Measurements from ENCODE around the gene FAM168A. TPM values are rescaled to one million over a fixed set of nuclear protein-coding genes. Genes with fewer than 3 reads are reported as not detected.

The FAM168A gene
- total RNA-seq, 4 donors from 2014 or later: 17.9 to 33.2 (median 24.7) TPM

DNA sequence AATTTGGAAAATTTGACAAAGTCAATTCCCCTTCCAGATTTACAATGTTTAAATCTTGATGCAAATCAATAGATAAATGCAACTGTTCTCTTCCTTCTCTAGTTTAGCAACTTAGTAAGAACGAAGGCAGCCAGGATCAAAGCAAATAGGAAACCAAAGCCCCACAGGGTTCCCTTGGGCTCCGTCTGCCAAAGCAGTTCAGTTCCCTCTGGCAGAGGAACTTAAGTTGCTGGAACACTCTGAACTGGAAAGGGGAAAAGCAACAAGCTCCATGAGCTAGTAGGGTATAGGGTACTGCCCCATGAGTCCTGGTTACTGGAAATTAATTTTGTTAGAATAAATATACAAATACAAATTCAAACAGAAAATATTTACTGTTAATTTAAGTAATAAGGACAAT is 130.4 kb downstream of the FAM168A start:
- TF ChIP-seq, protein P1, sequence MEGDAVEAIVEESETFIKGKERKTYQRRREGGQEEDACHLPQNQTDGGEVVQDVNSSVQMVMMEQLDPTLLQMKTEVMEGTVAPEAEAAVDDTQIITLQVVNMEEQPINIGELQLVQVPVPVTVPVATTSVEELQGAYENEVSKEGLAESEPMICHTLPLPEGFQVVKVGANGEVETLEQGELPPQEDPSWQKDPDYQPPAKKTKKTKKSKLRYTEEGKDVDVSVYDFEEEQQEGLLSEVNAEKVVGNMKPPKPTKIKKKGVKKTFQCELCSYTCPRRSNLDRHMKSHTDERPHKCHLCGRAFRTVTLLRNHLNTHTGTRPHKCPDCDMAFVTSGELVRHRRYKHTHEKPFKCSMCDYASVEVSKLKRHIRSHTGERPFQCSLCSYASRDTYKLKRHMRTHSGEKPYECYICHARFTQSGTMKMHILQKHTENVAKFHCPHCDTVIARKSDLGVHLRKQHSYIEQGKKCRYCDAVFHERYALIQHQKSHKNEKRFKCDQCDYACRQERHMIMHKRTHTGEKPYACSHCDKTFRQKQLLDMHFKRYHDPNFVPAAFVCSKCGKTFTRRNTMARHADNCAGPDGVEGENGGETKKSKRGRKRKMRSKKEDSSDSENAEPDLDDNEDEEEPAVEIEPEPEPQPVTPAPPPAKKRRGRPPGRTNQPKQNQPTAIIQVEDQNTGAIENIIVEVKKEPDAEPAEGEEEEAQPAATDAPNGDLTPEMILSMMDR (IDR thresholded peaks at IDR 0.05; ENCODE audit: low read depth): no peak

DNA sequence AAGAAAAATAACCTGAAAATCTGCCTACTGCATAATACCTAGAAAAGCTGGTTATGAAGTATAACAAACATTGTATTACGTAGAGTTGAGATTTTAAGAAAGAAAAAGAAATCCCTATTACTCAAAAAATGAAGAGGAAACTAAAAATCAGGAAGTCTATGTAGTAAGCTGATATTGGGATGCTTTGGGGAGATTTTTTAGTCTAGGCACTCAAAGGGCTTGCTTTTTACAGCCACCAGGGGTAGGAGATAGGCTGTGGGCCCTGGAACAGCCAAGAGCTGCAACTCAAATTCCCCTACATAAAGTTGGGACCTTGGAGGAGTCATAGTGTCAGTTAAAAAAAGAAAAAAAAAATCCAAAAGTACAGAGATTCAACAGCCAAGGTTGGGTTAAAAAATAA is 131.3 kb downstream of the FAM168A start:
- TF ChIP-seq, protein P1 (IDR thresholded peaks at IDR 0.05; ENCODE audit: low read depth): no peak

- TF ChIP-seq, protein P1 (IDR thresholded peaks at IDR 0.05; ENCODE audit: low read depth): no peak
Measured at GRCh38 chr11:73465871-73466270, 132.0 kb downstream of the FAM168A start.

GRCh38 chr11:73465023-73465675 is 132.8 kb downstream of the FAM168A start:
- TF ChIP-seq, protein P1 (IDR thresholded peaks at IDR 0.05; ENCODE audit: low read depth): no peak

DNA sequence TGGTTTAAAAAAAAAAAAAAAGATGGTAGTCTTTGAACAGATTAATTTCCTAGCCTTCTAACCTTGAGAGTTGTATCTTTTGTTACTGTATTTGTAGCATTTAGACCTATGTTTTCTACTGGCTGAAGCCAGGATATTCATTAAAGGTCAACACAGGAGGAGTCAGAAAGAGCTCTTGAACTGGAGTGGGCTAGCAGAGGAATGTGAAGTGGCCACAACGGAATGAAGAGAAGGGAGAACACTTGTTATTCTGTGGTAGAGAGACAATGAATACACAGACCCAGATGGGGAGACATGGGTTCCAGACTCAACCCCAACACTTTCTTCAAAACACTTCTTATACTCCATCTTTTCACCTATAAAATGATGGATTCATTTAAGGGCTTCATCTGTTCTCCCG is 133.6 kb downstream of the FAM168A start:
- TF ChIP-seq, protein P1 (IDR thresholded peaks at IDR 0.05; ENCODE audit: low read depth): no peak

GRCh38 chr11:73463359-73463758 is 134.6 kb downstream of the FAM168A start:
- TF ChIP-seq, protein P1 (IDR thresholded peaks at IDR 0.05; ENCODE audit: low read depth): no peak

GRCh38 chr11:73461964-73462363 is 135.9 kb downstream of the FAM168A start:
- TF ChIP-seq, protein P1 (IDR thresholded peaks at IDR 0.05; ENCODE audit: low read depth): no peak
